Stimulated activated memory B cell treated with anti-CD40 and anti-IgM and Interleukin-4, amounts not matched to agents 10 μg/mL and 1 μg/mL and 100 μg/mL, for 72 hours (primary cell): ENCODE measurements around the gene SPANXN2.
"Not testable (repeated sequence)": the region's sequence is repeated elsewhere in the genome, so short reads cannot be mapped to it uniquely, and the experiment has no call there.

Experiments
- ATAC-seq: fragments of 150-1000 bp; cut with Tn5 transposase; 2 replicates; pipeline ENCODE4 v1.10.0; 2021
- H3K27ac Mint-ChIP-seq: one replicate; pipeline ENCODE4 v1.8.0; 2022; ENCODE audit warnings: mild to moderate bottlenecking, mixed read lengths
- H3K27me3 Mint-ChIP-seq: one replicate; pipeline ENCODE4 v1.8.0; 2022; ENCODE audit warnings: mixed read lengths
- H3K36me3 Mint-ChIP-seq: one replicate; pipeline ENCODE4 v1.8.0; 2022; ENCODE audit warnings: mixed read lengths
- H3K4me1 Mint-ChIP-seq: one replicate; pipeline ENCODE4 v1.8.0; 2022; ENCODE audit warnings: mixed read lengths
- H3K4me3 Mint-ChIP-seq: one replicate; pipeline ENCODE4 v1.8.0; 2022; ENCODE audit warnings: mild to moderate bottlenecking, moderate library complexity, mixed read lengths
- H3K9me3 Mint-ChIP-seq: one replicate; pipeline ENCODE4 v1.8.0; 2022; ENCODE audit warnings: mixed read lengths

Gene SPANXN2

GRCh38 chrX:143720652-143721051 lies at the start of gene SPANXN2:
Gene SPANXN2, minus strand, starts transcription at chrX:143720752. Its CDS starts 84 bp downstream, at chrX:143720668.
- H3K36me3 Mint-ChIP-seq, H3K27ac Mint-ChIP-seq, H3K27me3 Mint-ChIP-seq, ATAC-seq, H3K4me1 Mint-ChIP-seq, H3K9me3 Mint-ChIP-seq, H3K4me3 Mint-ChIP-seq: not testable (repeated sequence)

- no peaks in the 10 kb centered on the region for H3K36me3 Mint-ChIP-seq
- H3K4me1 Mint-ChIP-seq, result no peaks in the 10 kb centered on the region
- no peaks in the 10 kb centered on the region for H3K27me3 Mint-ChIP-seq
- H3K27ac Mint-ChIP-seq, result no peak overlapping the region
- no peak for ATAC-seq
- peaks cover 5% of the 10 kb centered on the region for H3K9me3 Mint-ChIP-seq
- H3K4me3 Mint-ChIP-seq, result no peak overlapping the region
Observed at GRCh38 chrX:143768976-143769375, 48.4 kb upstream of the SPANXN2 start.

- not testable (repeated sequence) for H3K9me3 Mint-ChIP-seq, H3K27me3 Mint-ChIP-seq, H3K27ac Mint-ChIP-seq, H3K4me1 Mint-ChIP-seq, ATAC-seq, H3K36me3 Mint-ChIP-seq, H3K4me3 Mint-ChIP-seq
Observed at GRCh38 chrX:143767789-143768188, 47.2 kb upstream of the SPANXN2 start.

- H3K36me3 Mint-ChIP-seq, result no peaks in the 10 kb centered on the region
- H3K27ac Mint-ChIP-seq, result no peak overlapping the region
- no peaks in the 10 kb centered on the region for H3K27me3 Mint-ChIP-seq
- H3K4me3 Mint-ChIP-seq, result no peak overlapping the region
- ATAC-seq, result no peak
- H3K9me3 Mint-ChIP-seq, result no peaks in the 10 kb centered on the region
- no peaks in the 10 kb centered on the region for H3K4me1 Mint-ChIP-seq
Observed at GRCh38 chrX:143757887-143758286, 37.3 kb upstream of the SPANXN2 start.

GRCh38 chrX:143757375-143757774 lies 36.8 kb upstream of the SPANXN2 start:
- no peaks in the 10 kb centered on the region for H3K4me1 Mint-ChIP-seq
- no peak for ATAC-seq
- no peak overlapping the region for H3K4me3 Mint-ChIP-seq
- no peaks in the 10 kb centered on the region for H3K9me3 Mint-ChIP-seq
- no peaks in the 10 kb centered on the region for H3K27me3 Mint-ChIP-seq
- no peaks in the 10 kb centered on the region for H3K36me3 Mint-ChIP-seq
- H3K27ac Mint-ChIP-seq, result no peak overlapping the region

- Mint-ChIP-seq H3K36me3 (no peaks in the 10 kb centered on the region), H3K27ac (no peak overlapping the region), H3K4me3 (no peak overlapping the region), H3K27me3 (no peaks in the 10 kb centered on the region), H3K4me1 (no peaks in the 10 kb centered on the region), H3K9me3 (no peaks in the 10 kb centered on the region)
- ATAC-seq, result no peak
Observed at GRCh38 chrX:143754183-143754582, 33.6 kb upstream of the SPANXN2 start.

GRCh38 chrX:143733866-143734265 lies 13.3 kb upstream of the SPANXN2 start:
- Mint-ChIP-seq H3K4me1 (no peaks in the 10 kb centered on the region), H3K9me3 (no peaks in the 10 kb centered on the region), H3K4me3 (no peak overlapping the region), H3K36me3 (no peaks in the 10 kb centered on the region), H3K27ac (no peak overlapping the region), H3K27me3 (no peaks in the 10 kb centered on the region)
- no peak for ATAC-seq

- H3K27ac Mint-ChIP-seq, result no peak overlapping the region
- no peak for ATAC-seq
- no peaks in the 10 kb centered on the region for H3K27me3 Mint-ChIP-seq
- H3K4me1 Mint-ChIP-seq, result no peaks in the 10 kb centered on the region
- H3K36me3 Mint-ChIP-seq, result no peaks in the 10 kb centered on the region
- peaks cover 2% of the 10 kb centered on the region for H3K9me3 Mint-ChIP-seq
- H3K4me3 Mint-ChIP-seq, result no peak overlapping the region
Observed at GRCh38 chrX:143726296-143726695, 5.7 kb upstream of the SPANXN2 start.

- H3K9me3 Mint-ChIP-seq, result peaks cover 9% of the 10 kb centered on the region
- H3K36me3 Mint-ChIP-seq, result no peaks in the 10 kb centered on the region
- no peaks in the 10 kb centered on the region for H3K4me1 Mint-ChIP-seq
- no peak for ATAC-seq
- no peaks in the 10 kb centered on the region for H3K27me3 Mint-ChIP-seq
- H3K27ac Mint-ChIP-seq, result no peak overlapping the region
- no peak overlapping the region for H3K4me3 Mint-ChIP-seq
Observed at GRCh38 chrX:143701460-143701859, 19.1 kb downstream of the SPANXN2 start.

GRCh38 chrX:143694885-143695284 lies 25.7 kb downstream of the SPANXN2 start:
- Mint-ChIP-seq H3K27ac (no peak overlapping the region), H3K9me3 (peaks cover 6% of the 10 kb centered on the region), H3K4me3 (no peak overlapping the region), H3K36me3 (no peaks in the 10 kb centered on the region), H3K27me3 (no peaks in the 10 kb centered on the region), H3K4me1 (no peaks in the 10 kb centered on the region)
- ATAC-seq, result no peak

GRCh38 chrX:143683486-143683885 lies 37.1 kb downstream of the SPANXN2 start:
- H3K36me3 Mint-ChIP-seq, result no peaks in the 10 kb centered on the region
- H3K4me3 Mint-ChIP-seq, result no peak overlapping the region
- H3K4me1 Mint-ChIP-seq, result no peaks in the 10 kb centered on the region
- no peak for ATAC-seq
- H3K27me3 Mint-ChIP-seq, result no peaks in the 10 kb centered on the region
- no peak overlapping the region for H3K27ac Mint-ChIP-seq
- H3K9me3 Mint-ChIP-seq, result no peaks in the 10 kb centered on the region

GRCh38 chrX:143674926-143675325 lies 45.6 kb downstream of the SPANXN2 start:
- Mint-ChIP-seq H3K4me3 (no peak overlapping the region), H3K27ac (no peak overlapping the region), H3K9me3 (peaks cover 6% of the 10 kb centered on the region), H3K27me3 (no peaks in the 10 kb centered on the region), H3K36me3 (no peaks in the 10 kb centered on the region), H3K4me1 (no peaks in the 10 kb centered on the region)
- ATAC-seq, result no peak

GRCh38 chrX:143669395-143669794 lies 51.2 kb downstream of the SPANXN2 start:
- Mint-ChIP-seq H3K36me3 (no peaks in the 10 kb centered on the region), H3K4me3 (no peak overlapping the region), H3K4me1 (no peaks in the 10 kb centered on the region), H3K9me3 (peaks cover 3% of the 10 kb centered on the region), H3K27me3 (no peaks in the 10 kb centered on the region), H3K27ac (no peak overlapping the region)
- ATAC-seq, result no peak

GRCh38 chrX:143664302-143664701 lies 56.2 kb downstream of the SPANXN2 start:
- H3K4me1 Mint-ChIP-seq, result no peaks in the 10 kb centered on the region
- no peak overlapping the region for H3K4me3 Mint-ChIP-seq
- no peaks in the 10 kb centered on the region for H3K36me3 Mint-ChIP-seq
- H3K9me3 Mint-ChIP-seq, result no peaks in the 10 kb centered on the region
- ATAC-seq, result no peak
- no peak overlapping the region for H3K27ac Mint-ChIP-seq
- H3K27me3 Mint-ChIP-seq, result no peaks in the 10 kb centered on the region

GRCh38 chrX:143663755-143664154 lies 56.8 kb downstream of the SPANXN2 start:
- Mint-ChIP-seq H3K4me3 (no peak overlapping the region), H3K9me3 (no peaks in the 10 kb centered on the region), H3K36me3 (no peaks in the 10 kb centered on the region), H3K4me1 (no peaks in the 10 kb centered on the region), H3K27ac (no peak overlapping the region), H3K27me3 (no peaks in the 10 kb centered on the region)
- no peak for ATAC-seq
